Endodermal cell (in vitro differentiated cells): ENCODE data around the gene SAMD10. TPM values are rescaled to one million over a fixed set of nuclear protein-coding genes. Genes with fewer than 3 reads are reported as not detected.

Source experiments
- DNase-seq: peaks from one replicate; pipeline ENCODE4 v3.0.0-alpha.2; 2017
- H3K27ac ChIP-seq: 2 replicates; pipeline ENCODE4 v1.5.1; 2013; ENCODE audit warnings: mild to moderate bottlenecking, low read depth, low read length, moderate library complexity
- H3K27me3 ChIP-seq: 2 replicates; pipeline ENCODE4 v1.6.1; 2013; ENCODE audit warnings: mild to moderate bottlenecking, low read length, moderate library complexity; ENCODE audit not compliant: insufficient read depth, control insufficient read depth, poor library complexity, severe bottlenecking
- H3K36me3 ChIP-seq: 2 replicates; pipeline ENCODE4 v1.7.0; 2013; ENCODE audit warnings: mild to moderate bottlenecking, low read length, moderate library complexity; ENCODE audit not compliant: control insufficient read depth, insufficient read depth
- H3K4me1 ChIP-seq: one replicate; pipeline ENCODE4 v1.7.0; 2013; ENCODE audit warnings: low read length; ENCODE audit not compliant: control insufficient read depth, insufficient read depth
- H3K4me3 ChIP-seq: 2 replicates; pipeline ENCODE4 v1.5.1; 2013; ENCODE audit warnings: mild to moderate bottlenecking, low read length, moderate library complexity
- H3K9ac ChIP-seq: 2 replicates; pipeline ENCODE4 v1.6.1; 2013; ENCODE audit warnings: mild to moderate bottlenecking, low read length, moderate library complexity; ENCODE audit not compliant: poor library complexity, severe bottlenecking; ENCODE audit errors: extremely low read depth
- H3K9me3 ChIP-seq: 2 replicates; pipeline ENCODE4 v1.6.1; 2013; ENCODE audit warnings: mild to moderate bottlenecking, low read length, moderate library complexity; ENCODE audit not compliant: control insufficient read depth
- H3K27ac Mint-ChIP-seq: 2 replicates; pipeline ENCODE4 v1.8.0; 2020; ENCODE audit warnings: mixed read lengths
- H3K27me3 Mint-ChIP-seq: 2 replicates; pipeline ENCODE4 v1.8.0; 2021; ENCODE audit warnings: mild to moderate bottlenecking, mixed read lengths; ENCODE audit not compliant: insufficient read depth
- H3K36me3 Mint-ChIP-seq: 2 replicates; pipeline ENCODE4 v1.8.0; 2020; ENCODE audit warnings: low read depth, mixed read lengths
- H3K4me1 Mint-ChIP-seq: 2 replicates; pipeline ENCODE4 v1.8.0; 2020; ENCODE audit warnings: mixed read lengths
- H3K4me3 Mint-ChIP-seq: 2 replicates; pipeline ENCODE4 v1.8.0; 2020; ENCODE audit warnings: mild to moderate bottlenecking, moderate library complexity, mixed read lengths
- H3K9me3 Mint-ChIP-seq: 2 replicates; pipeline ENCODE4 v1.8.0; 2020; ENCODE audit warnings: mild to moderate bottlenecking, mixed read lengths
- CTCF ChIP-seq: fragments of 200-600 bp; sonication (generic); conservative IDR thresholded peaks from 2 replicates; pipeline ENCODE4 v1.5.0; 2021; ENCODE audit warnings: antibody characterized with exemption, mild to moderate bottlenecking
- WGBS, 2 experiments: methylation state at CpG; one replicate each; pipeline versions ENCODE4 v1.1.5 to v1.1.7; 2013; ENCODE audit warnings: missing lambda C conversion rate in 2 of 2, mixed read lengths in 1 of 2; ENCODE audit not compliant: insufficient coverage in 1 of 2, insufficient read length in 1 of 2; 5-methylcytosine and 5-hydroxymethylcytosine counted together
- total RNA-seq, 2 donors: library from RNA; stranded (reverse); fragmentation: NEBNext Ultra II Directional in 1 of 2; extraction: Animal tissue kit (Norgen Biotek cat#: 25700) in 1 of 2; gene quantifications; 2 replicates in 1 of 2; 3 replicates in 1 of 2; pipeline ENCODE4 v1.2.1, GENCODE V29; 2021

Gene SAMD10
- total RNA-seq, 2 donors from 2014 or later, result 5.6 to 6.0 TPM

- no peak overlapping the region for H3K27ac Mint-ChIP-seq
- H3K4me1 Mint-ChIP-seq, result peaks cover 8% of the 10 kb centered on the region
- Histone ChIP-seq H3K4me1 (peaks cover 2% of the 10 kb centered on the region), H3K36me3 (peaks cover 72% of the 10 kb centered on the region), H3K27me3 (no peaks in the 10 kb centered on the region), H3K4me3 (no peak overlapping the region), H3K27ac (no peak overlapping the region), H3K9me3 (no peaks in the 10 kb centered on the region), H3K9ac (no peak overlapping the region)
- H3K4me3 Mint-ChIP-seq, result no peak overlapping the region
- H3K9me3 Mint-ChIP-seq, result no peaks in the 10 kb centered on the region
- 94 to 95% methylated on average over 18 of the region's 18 CpGs for WGBS, 2 experiments
- no peaks in the 10 kb centered on the region for H3K27me3 Mint-ChIP-seq
- TF ChIP-seq CTCF, result no peak
- peaks cover 76% of the 10 kb centered on the region for H3K36me3 Mint-ChIP-seq
- DNase-seq, result peak; percentile 30
These were observed 45.8 kb upstream of the SAMD10 start for GRCh38 chr20:64025101-64025825.

- peak; percentile 36 for DNase-seq
- TF ChIP-seq CTCF, result no peak
- Histone ChIP-seq H3K9me3 (no peaks in the 10 kb centered on the region), H3K4me1 (no peaks in the 10 kb centered on the region), H3K9ac (no peak overlapping the region), H3K4me3 (no peak overlapping the region), H3K27me3 (no peaks in the 10 kb centered on the region), H3K27ac (no peak overlapping the region), H3K36me3 (peaks cover 69% of the 10 kb centered on the region)
- Mint-ChIP-seq H3K4me1 (no peaks in the 10 kb centered on the region), H3K4me3 (no peak overlapping the region), H3K27me3 (no peaks in the 10 kb centered on the region), H3K27ac (no peak overlapping the region), H3K9me3 (no peaks in the 10 kb centered on the region), H3K36me3 (peaks cover 75% of the 10 kb centered on the region)
- WGBS, 2 experiments, result 94 to 100% methylated on average over 5 to 17 of the region's 17 CpGs
These were observed 44.9 kb upstream of the SAMD10 start for GRCh38 chr20:64024141-64024990.

GRCh38 chr20:64023361-64024140 lies 44.1 kb upstream of the SAMD10 start:
- DNase-seq, result no peak
- Histone ChIP-seq H3K27ac (no peak overlapping the region), H3K27me3 (no peaks in the 10 kb centered on the region), H3K4me3 (no peak overlapping the region), H3K4me1 (no peaks in the 10 kb centered on the region), H3K9ac (no peak overlapping the region), H3K9me3 (no peaks in the 10 kb centered on the region), H3K36me3 (peaks cover 70% of the 10 kb centered on the region)
- no peak for TF ChIP-seq CTCF
- 95 to 98% methylated on average over 7 to 15 of the region's 15 CpGs for WGBS, 2 experiments
- Mint-ChIP-seq H3K4me1 (no peaks in the 10 kb centered on the region), H3K9me3 (no peaks in the 10 kb centered on the region), H3K27ac (peak overlapping the region; percentile 10), H3K4me3 (no peak overlapping the region), H3K36me3 (peaks cover 77% of the 10 kb centered on the region), H3K27me3 (no peaks in the 10 kb centered on the region)
